SKM-1 treated with dmso at 0.1 percent for 144 hours (cell line): ENCODE data around the gene RUBCN.
"Not testable (repeated sequence)": the region's sequence is repeated elsewhere in the genome, so short reads cannot be mapped to it uniquely, and the experiment has no call there.

Experiments
- DNase-seq: peaks from one replicate; lab custom pipeline; 2025; ENCODE audit not compliant: unreplicated experiment; lab: John Stamatoyannopoulos, UW

The RUBCN gene

DNA sequence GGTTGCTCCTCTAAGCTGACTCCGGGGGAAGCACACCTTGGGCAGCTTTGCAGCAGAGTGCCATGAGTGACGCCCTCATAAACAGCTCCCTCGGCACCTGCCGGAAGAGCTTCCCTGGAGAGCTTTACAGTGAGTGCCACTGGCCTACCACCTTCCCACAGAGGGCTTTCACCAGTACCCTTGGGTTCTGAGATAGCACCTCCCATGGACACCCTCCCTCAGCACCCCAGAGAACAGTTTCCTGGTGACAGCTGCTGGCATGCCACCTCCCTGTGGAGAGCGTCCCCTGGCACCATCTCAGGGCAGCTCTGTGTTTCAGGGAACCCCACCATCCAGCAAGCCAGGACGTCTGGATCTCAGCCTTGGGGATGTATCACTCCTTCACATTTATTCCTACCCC lies 49.1 kb downstream of the RUBCN start:
- no peak for DNase-seq

DNA sequence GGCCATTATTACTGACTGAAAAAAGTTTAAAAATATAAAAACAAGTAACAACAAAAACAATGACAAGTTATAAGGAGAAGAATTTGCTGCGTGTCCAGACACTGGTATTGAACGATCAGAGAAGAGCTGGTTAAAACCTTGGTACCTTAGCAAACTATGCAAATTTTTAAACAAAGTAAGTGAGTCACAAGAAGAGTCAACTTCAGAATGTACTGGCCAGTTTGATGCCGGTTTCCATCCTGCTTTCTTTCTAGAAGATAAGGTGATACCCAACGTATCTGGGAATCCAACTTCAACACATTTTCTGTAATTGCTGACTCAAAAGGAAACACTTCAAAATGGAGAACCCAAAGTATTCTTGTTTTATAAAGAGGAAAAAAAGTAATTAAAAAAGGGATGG lies 49.8 kb downstream of the RUBCN start:
- DNase-seq: no peak

DNA sequence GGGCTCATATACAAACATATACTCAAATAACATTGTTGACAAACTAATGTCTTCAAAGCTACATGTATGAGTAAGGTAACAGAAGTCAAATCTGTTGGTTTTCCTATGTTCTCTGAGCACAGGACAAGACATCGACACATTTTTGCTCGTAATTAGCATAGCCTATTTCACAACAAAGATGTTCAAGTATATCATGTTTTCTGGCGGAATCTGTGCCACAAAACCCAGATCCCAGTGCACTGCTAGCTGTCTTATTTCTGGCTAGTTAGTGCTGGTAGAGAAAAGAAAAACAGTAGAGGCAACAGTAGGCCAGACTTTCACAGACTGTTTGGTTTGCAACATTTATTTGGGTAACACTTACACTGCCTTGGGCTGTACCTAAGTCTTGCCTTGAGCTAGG lies 51.2 kb downstream of the RUBCN start:
- DNase-seq: no peak

DNA sequence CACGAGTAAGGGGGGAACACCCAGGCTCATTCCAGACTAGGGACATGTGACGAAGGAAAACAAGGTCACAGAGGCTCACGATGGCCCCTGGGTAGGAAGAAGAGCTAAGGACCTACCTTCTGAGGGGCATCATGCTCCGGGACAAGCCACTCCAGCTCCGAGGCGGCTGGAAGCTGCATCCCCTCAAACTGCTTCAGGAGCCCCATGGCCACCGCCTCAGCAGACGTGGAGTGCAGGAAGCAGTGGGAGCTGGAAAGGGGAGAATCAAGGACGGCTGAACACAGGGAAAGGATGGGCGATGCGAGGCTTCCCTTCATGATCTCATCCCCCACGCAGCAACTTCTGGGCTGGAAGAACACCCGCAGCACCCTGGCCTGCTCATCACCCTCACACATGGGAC lies 53.5 kb downstream of the RUBCN start:
- DNase-seq: no peak

DNA sequence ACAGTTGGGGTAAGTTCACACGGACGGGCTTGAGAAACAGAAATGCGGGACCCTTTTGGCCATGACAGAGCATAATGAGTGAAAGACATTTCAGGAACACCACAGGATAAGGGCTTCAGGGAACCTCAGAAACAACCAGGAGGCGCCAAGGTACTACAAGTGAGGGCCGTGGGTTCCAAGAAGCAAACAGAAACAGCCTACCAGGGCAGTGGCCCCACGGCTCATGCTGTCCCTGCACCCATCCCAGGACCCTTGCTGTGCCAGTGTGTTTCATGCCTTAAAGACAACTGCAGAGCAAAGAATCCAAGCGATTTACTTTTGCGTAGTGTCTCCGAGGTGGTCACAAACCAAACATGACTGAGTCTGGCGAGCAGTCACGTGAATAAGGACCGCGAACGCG lies 54.0 kb downstream of the RUBCN start:
- DNase-seq: no peak

DNA sequence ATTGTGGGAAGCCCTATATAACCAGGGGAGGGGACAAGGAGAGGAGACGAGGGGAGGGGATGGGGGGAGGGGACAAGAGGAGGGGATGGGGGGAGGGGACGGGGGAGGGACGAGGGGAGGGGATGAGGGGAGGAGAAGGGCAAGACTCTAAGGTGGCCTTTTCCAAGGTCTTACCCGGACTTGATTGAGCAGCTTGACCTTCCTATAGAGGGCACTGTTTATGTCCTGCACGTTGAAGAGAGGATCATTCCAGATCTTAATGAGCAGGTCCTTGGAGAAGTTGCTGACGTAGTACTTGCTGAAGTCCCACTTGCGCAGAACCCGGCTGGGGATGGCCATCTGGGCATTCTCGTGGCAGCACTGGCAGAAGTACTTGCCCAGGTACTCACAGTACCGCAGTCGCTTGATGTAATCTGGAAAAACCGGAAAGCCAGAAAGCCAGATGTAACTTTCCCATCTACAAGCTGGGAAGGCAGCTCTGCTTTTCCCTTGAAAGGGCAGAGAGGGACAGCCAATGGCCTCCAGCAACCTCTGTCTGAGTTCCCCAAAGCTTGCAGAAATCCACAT lies 55.7 kb downstream of the RUBCN start:
- DNase-seq: no peak

DNA sequence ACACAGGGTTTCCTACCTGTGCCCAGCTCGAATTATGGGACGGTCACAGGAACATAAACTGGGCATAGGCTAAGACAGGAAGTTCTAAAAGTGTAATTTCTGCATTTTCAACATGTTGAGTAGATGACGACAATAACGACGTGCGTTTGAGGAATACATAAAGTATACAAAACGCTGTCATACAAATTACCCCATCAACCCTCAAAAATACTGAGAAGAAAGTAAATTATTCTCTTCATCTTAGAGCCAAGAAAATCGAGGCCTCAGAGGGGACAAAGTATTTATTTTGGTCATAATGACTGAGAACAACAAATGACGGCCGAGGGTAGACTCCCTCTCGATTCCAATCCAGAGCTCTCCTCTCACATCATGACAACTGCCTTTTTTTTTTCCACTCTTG lies 60.8 kb downstream of the RUBCN start:
- no peak for DNase-seq

DNA sequence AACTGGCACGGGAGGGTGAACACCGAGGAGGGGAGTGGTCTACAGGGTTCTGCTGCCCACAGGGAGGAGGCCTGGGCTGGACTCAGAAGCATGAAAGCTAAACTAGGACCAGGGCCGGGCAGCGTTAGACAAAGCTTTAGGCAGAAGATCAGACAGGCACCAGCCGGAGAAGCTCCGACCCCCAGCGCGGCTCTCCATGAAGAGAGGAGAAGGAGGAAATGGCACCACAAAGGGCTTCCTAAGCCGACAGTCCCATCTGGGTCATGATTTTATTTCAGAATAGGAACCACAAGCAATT lies 61.2 kb downstream of the RUBCN start:
- no peak for DNase-seq

DNA sequence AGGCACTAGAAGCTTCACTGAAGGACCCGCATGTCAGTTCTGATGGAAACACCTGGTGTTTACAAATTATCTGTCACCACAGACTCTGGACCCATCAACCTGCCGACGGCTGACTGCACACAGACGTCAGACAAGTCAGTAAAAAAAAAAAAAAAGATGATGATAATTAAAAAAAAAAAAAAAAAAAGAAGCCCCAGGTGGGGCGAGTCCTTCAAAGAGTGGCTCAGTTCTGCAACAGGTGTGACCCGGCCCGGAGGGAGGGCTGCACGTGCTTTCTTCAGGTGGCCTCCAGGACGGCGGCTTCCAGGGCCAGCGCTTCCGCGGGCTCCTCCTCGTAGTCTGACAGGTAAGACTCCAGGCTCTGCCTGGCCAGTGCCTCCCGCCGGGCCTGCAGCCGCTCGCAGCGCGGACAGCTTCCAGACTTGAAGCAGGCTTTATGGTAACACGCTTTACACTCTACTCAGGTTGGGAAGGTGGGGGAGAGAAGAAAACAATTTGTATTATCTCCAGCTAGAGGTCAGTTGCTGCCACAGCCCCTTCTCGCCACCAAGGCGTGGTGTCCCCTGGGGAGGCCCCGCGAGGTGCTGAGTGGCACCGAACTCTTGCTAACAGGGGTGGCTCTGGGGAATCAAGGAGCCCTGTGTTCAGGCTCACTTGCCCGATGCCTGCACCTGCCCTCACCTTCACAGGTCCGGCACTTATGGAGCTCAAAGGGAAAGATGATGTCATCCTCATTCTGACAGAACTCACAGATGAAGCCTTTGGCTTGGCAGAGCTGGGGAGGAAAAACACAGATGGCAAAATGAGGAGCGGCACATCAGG lies 61.8 kb downstream of the RUBCN start:
- DNase-seq: no peak

DNA sequence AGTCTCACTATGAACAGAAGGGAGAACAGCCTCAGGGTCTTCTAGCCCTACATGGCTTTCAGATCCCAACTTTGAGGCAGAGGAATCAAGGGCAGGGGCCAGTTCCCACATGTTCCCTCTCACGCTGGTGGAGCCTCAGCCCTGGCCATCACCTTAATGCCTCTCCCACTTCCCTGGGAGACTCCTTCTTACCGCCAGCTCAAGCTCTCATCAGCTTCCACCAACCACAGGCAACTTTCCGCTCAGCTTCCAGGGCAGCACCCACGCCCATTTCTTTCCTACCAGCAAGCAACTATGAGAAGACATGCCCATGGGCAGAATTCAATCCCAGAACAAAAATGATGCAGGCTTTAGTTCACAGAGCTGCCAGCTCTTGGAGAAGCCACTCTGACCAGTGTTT lies 63.5 kb downstream of the RUBCN start:
- DNase-seq: no peak

DNA sequence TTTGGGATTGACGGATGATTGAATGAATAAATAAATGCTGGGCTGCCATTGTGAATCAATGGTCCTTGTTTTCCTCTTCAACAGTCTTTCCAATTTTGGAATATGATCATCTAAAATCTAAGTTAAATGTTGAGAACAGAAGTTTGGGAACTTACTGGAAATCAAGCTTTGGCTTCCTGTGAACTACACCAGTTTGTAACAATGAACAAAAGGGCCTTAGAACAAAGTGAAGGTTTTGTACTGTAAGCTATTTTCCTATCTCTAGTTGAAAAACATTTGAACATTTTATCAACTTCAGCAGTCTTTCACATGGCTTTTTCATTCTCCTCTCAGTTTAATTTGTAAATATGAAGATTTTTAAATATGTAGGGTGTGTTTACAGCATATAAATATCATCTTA lies 66.3 kb downstream of the RUBCN start:
- no peak for DNase-seq

DNA sequence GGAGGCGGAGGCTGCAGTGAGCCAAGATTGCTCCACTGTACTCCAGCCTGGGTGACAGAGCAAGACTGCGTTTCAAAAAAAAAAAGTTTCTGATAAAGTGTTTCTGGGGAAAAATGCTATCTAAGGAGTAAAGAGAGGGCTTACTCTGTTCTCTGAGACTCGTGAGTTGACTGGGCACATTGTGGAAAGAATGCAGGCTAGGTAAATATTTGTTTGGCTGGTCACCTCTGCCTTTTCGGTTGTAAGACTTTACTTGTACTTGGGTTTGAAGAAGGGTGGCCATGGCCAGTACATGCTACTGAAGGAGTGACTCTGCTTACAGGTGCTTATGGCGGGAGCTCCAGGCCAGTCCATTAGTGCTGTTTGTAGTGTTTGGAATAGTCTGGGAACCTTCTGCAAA lies 68.7 kb downstream of the RUBCN start:
- DNase-seq: no peak

DNA sequence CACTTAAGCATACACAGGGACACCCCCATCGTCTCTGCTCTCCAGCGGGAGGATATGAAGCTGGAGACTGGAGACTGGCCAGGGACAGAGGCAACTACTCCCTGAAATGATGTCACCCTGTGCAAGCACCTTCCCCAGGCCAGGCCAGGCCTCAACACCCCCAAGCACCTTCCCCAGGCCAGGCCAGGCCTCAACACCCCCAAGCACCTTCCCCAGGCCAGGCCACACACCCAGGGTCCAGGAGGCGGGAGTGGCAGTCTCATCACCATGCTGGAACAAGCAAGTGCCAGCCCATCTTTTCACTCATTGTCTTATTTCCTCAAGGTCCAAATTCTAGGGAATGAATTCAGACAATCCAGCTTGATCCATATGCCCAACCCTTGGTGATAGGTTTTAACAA lies 69.4 kb downstream of the RUBCN start:
- DNase-seq: not testable (repeated sequence)

DNA sequence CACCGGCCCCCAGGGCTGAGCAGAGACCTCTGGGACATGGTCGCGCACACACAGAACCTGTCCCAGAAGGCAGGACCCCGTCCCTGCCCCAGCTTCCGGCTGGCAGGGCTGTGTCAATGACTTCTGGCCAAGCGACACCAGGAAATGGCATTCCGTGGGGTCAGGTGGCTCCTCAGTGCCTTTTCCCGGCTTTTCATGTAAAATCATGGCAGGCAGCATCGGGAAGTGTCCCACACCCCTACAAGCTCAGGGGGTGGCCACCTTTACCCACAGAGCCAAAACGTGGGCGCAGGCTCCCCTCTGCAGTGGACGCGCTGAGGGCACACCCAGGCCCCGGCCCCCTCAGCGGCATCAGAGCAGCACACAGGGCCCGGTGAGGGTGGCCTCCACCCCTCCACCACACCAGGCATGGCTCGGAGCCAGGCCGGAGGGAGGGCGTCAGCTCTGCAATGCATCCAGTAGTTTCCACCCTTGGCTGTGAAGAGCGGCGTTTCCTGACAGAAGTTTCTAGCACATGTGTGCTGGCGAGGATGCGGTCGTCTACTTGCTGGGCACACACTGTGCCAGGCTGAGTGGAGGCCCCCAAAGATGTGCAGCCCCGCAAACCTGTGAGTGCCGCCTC lies 70.4 kb downstream of the RUBCN start:
- DNase-seq: not testable (repeated sequence)

DNA sequence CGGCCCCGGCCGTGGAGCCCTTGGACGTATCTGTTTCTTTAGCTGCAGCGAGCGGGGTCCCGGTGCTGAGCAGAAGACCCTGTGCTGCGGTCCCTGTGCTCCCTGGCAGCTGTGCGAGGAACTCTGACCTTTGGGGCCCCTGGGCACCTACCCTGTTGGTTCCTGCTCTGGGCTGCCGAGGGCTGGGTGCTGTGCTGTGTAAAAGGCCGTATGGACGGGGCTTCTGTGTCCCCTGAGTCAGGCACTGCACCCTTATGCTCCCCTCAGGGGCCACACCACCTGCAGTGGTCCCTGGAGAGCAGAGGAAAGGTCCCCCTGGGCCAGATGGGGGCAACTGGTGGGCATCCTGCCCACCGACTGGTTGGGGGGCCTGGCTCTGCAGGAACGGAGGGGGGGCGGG lies 71.2 kb downstream of the RUBCN start:
- not testable (repeated sequence) for DNase-seq

DNA sequence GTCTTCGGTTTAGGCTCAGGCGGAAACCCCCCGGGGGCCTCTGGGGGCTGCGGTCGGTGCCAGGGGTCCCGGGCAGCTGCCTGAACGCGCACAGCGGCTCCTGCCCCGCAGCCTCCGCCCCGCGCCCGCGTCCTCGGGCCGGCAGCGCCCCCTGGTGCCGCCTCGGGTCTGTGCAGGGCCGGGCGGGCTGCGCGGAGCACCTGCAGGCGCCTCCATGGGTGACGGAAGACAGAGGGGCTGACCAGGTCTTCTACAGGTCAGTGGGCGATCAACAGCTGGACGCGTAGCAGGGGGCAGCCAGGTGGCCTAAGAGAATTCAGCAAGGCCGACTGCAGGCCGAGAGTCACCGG lies 71.6 kb downstream of the RUBCN start:
- not testable (repeated sequence) for DNase-seq

DNA sequence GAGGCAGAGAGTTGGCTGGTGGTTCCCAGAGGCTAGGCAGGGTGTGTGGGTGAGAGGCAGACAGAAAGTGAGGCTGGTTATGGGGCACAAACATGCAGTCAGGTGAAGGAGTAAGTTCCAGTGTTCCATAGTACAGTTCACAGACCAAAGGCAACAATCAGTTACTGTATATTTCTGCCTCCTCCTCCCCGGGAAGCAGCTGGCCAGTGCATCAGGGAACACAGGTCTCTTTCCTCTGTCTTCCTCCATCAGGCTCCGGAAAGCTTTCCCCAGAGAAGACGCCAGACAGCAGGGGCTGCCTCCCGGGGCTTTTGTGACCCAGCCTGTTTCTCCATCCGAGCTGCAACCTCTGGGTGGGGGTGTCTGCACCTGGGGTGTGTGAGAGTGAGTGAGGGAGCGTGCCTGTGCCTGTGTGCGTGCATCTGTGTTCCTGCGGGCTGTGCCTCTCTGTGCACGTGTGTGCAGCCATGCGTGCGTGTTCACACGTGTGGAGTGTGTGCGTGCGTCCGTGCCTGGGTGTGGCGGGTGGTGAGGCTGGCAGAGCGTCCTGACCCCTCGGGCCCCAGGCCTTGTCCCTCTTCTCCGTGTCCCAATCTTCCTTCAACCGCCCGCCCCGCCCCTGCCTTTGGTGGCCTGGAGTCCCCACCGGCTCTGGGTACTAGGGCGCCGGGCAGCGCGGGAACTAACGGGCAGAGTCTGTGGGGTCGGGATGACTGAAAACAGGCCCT lies 72.1 kb downstream of the RUBCN start:
- DNase-seq: not testable (repeated sequence)

DNA sequence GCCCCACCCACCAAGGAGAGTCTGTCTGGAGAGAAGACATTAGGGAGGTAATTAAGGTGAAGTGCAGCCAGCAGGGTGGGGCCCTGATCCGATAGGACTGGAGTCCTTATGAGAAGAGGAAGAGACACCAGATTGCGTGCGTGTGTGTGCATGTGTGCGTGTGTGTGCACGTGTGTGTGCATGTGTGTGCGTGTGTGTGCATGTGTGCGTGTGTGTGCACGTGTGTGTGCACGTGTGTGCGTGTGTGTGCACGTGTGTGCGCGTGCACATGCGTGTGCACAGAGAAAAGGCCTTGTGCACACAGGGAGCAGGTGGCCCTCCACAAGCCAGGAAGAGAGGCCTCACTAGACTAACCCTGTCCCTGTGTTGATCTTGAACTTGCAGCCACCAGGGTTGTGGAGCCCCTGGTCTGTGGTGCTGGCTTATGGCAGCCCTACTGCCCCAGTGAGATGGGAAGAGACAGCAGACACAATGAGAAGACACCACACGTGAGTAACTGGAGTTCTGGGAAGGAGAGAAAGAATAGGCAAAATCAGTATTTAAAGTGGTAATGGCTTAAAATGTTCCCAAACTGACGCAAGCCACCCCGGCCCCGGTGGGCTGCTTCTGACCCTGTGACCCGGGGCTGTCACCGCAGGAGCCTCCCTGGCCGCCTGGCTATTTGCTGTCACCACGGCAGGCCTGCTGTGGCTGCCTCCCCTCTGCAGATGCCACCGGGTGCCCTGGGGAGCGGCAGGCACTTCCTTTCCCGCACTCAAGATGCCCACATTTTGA lies 73.2 kb downstream of the RUBCN start:
- DNase-seq: not testable (repeated sequence)

DNA sequence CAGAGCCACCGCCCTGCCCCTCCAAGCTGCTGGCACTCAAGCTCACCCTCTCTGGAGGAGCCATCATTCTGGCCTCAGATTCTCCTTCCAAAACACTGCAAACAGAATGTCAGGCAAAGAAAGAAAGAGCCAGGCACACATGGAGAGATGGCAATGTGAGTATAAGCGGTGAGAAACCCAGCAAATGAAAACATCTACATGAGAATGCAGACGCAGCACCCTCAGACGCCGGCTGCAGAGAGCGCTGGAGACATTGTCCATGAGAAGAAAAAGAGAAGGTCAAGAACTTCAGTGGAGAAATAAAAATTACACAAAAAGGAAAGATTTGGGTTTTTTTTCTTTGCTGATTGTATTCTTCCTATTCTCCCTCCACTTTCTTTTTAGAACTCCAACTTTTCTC lies 74.4 kb downstream of the RUBCN start:
- not testable (repeated sequence) for DNase-seq

DNA sequence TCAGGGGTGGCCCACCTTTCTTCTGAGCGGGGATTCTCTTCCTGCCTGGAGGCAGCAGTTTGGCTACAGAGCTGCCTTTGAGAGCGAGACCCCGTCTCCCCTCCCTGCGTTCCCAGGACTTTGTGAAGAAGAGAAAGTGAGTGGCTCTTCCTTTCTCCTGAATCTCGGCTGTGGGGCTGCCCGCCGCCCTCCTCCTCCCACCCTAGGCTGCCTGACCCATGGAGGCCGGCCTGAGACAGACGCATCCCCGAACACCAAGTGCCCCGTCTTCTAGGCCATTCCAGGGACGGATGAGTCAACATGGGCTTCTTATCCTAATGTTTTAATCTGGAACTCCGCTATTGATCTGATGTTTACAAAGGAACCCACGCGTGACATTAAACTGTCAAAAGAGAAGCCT lies 74.8 kb downstream of the RUBCN start:
- DNase-seq: not testable (repeated sequence)

DNA sequence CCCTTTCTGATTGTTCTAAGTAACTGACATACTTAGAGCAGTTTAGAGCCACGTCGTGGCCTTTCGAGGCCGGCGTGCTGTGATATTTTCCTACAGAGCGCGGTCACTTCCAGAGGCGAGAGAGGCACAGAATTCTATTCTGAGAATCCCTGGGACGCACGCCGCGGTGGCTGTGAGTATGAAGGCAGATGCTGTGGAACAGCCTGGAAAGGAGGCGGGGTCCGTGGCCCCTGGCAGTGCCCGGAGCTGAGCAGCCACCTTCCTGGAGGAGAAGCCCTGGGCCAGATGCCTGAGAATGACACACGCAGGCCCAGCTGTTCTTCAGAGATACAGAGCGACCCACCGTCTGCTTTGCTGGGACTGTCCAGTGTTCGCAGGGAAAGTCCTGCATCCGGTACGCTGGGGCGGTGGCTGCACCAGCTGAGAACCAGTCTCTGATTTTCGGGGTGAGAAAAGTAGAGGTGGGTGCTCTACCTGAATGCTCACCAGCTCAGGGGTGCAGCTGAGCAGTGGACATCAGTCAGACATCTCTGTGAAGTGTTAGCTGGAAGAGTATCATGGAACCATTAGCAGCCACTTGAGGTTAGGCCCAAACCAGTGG lies 75.4 kb downstream of the RUBCN start:
- not testable (repeated sequence) for DNase-seq
